HG03469 (cell line): Measurements from ENCODE around the gene ZNF280A.
"Not testable (repeated sequence)": the region's sequence is repeated elsewhere in the genome, so short reads cannot be mapped to it uniquely, and the experiment has no call there.

Source experiments
- ATAC-seq: cut with Tn5 transposase; IDR thresholded peaks from one replicate; pipeline ENCODE4 v1.9.1; 2021; ENCODE audit warnings: mild to moderate bottlenecking, moderate library complexity, moderate number of reproducible peaks; ENCODE audit not compliant: unreplicated experiment

Gene ZNF280A

DNA sequence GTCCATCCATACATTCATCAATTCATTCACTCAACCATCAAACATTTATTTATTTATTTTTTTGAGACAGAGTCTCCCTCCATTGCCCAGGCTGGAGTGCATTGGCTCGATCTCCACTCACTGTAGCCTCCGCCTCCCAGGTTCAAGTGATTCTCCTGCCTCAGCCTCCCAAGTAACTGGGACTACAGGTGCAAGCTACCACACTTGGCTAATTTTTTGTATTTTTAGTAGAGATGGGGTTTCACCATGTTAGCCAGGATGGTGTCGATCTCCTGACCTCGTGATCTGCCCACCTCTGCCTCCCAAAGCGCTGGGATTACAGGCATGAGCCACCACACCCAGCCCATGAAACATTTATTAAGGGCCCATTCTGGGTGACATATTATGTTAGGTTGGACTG lies 49.0 kb downstream of the ZNF280A start:
- not testable (repeated sequence) for ATAC-seq

DNA sequence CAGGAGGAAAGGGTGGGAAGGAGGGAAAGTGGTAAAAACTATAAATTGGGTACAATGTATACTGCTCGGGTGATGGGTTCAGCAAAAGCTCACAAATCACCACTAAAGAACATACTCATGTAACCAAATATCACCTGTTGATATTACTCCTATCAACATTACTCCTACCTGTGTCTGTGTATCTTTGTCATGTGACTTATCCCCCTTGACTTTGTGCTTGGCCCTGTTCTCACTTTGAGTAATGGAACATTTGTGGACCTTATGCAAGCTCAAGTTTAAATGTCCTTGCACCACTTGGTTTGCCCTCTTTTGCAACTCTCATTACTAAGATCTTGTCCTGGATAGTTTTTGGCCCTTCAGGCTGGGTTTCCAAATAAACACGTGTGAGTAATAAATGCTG lies 50.5 kb downstream of the ZNF280A start:
- ATAC-seq: no peak

DNA sequence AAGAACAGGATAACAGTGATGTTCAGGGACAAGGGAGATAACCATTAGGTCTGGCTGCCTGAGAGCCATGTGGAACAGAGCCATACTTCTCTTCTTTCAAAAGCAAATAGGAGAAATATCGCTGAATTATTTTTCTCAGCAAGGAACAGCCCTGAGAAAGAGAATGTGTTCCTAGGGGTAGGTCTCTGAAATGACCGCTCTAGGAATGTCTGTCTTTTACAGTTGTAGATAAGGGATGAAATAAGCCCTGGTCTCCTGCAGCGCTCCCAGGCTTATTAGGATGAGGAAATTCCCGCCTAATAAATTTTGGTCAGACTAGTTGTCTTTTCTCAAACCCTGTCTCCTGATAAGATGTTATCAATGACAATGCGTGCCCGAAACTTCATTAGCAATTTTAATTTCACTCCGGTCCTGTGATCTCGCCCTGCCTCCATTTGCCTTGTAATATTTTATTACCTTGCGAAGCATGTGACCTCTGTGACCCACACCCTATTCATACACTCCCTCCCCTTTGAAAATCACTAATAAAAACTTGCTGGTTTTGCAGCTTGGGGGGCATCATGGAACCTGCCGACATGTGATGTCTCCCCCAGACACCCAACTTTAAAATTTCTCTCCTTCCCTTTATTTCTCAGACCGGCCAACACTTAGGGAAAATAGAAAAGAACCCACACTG lies 51.1 kb downstream of the ZNF280A start:
- ATAC-seq: not testable (repeated sequence)

DNA sequence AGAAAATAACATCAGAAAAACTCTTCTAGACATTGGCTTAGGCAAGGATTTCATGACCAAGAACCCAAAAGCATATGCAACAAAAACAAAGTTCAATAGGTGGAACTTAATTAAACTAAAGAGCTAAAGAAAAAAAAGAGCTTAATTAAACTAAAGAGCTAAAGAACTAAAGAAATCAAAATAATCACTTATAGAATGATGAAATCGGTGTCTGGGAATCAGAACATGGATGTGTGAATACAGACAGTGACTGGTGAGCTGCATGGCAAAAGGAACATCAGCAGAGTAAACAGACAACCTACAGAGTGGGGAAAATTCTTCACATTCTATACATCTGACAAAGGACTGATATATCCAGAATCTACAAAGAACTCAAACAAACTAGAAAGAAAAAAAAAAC lies 53.0 kb downstream of the ZNF280A start:
- no peak for ATAC-seq

DNA sequence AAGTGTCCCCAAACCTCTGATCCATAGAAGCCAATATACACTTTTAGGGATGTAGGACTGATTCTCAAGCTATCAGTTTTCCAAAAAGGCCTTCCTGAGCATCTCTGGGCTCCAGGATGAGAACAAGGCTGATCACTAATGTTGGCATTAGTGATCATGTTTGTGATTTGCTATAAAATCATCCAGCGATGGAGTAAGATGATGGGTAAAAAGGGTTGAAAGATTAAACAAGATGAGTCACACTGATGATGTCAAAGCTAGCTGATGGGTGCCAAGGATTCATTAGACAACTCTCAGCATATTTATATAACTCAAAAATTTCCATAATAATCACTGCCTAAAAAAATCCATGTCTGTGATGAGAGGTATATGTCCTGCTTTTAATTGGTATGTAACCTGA lies 54.3 kb downstream of the ZNF280A start:
- no peak for ATAC-seq

DNA sequence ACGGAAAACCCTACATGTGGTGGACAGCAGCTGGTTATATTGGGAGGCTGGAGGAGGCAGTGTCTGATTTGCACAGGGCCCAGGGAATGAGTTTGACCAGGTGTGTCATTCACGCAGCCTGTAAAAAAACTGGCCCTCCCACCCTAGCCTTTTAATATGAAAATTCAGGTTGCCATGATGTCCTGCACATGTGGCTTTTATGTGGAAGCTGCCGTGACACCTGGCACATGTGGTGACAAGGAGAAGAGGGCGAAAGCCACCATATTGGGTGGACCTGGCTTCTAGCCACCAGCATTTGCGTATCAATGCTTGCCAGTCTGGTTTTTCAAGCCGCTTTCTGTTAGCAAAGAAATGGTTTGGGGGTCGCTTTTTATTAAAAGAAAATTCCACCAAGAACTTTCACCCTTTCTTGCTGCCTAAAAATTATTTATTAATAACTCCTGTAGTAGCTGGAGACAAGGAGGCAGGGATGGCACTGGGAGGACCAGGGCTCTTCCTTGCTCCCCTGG lies 54.9 kb downstream of the ZNF280A start:
- no peak for ATAC-seq

DNA sequence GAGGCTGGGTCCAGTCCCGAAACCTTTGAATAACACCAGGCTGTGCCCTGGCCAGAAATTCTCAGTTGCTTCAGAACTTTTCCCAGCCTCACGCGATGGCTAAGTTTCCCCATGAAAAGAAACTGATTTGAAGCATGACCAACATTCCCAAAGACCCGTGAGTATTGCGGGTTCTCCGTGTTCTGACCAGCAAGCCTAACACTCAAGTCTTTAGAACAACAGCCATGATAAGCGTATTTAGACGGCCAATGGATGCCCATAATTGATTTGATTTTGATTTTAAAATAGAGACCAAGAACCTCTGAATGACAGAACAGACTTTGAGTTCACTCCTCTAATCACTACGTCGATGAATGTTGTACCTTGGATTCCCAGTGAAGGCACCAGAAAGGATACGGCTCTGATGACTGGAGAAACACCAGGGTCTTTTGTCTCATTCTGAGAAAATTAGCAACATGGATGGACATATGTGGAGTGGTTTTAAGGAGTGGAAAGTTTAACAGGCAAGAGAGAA lies 55.5 kb downstream of the ZNF280A start:
- ATAC-seq: no peak

DNA sequence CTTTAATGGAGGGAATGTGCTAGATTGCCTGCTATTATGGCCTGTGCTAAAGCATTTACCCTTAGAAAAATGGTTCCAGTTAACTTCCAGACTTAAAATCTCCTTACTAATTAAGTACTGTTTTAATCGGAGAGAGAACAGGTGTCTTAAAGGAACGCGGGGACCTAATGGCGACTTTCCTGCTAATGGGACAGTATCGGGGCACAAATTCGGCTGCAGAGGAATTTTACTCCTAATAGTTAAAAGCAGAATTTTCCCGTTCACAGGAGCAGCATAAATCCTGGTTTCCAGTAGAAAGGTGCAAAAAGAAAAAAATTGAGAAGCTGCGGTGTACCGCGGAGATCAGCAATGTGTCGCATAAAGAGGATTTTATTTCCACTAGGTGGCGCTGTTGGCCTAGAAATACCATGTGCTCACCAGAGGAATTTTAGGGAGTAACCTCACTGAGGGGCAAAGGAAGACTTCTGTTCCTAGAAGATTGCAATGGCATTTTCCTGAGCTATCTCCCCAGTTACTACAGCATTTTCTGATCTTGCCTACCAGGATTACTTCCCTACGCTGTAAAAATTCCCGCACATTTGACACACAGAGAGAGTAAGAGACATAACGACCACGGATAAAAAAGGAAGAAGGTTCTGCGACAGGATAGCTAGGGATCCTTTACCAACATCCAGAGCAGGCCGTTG lies 56.1 kb downstream of the ZNF280A start:
- no peak for ATAC-seq
